ENCODE measurements around the gene NEK11. TPM values are rescaled to one million over a fixed set of nuclear protein-coding genes. Genes with fewer than 3 reads are reported as not detected.

The NEK11 gene, protein sequence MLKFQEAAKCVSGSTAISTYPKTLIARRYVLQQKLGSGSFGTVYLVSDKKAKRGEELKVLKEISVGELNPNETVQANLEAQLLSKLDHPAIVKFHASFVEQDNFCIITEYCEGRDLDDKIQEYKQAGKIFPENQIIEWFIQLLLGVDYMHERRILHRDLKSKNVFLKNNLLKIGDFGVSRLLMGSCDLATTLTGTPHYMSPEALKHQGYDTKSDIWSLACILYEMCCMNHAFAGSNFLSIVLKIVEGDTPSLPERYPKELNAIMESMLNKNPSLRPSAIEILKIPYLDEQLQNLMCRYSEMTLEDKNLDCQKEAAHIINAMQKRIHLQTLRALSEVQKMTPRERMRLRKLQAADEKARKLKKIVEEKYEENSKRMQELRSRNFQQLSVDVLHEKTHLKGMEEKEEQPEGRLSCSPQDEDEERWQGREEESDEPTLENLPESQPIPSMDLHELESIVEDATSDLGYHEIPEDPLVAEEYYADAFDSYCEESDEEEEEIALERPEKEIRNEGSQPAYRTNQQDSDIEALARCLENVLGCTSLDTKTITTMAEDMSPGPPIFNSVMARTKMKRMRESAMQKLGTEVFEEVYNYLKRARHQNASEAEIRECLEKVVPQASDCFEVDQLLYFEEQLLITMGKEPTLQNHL
- 16.9 TPM for total RNA-seq

DNA sequence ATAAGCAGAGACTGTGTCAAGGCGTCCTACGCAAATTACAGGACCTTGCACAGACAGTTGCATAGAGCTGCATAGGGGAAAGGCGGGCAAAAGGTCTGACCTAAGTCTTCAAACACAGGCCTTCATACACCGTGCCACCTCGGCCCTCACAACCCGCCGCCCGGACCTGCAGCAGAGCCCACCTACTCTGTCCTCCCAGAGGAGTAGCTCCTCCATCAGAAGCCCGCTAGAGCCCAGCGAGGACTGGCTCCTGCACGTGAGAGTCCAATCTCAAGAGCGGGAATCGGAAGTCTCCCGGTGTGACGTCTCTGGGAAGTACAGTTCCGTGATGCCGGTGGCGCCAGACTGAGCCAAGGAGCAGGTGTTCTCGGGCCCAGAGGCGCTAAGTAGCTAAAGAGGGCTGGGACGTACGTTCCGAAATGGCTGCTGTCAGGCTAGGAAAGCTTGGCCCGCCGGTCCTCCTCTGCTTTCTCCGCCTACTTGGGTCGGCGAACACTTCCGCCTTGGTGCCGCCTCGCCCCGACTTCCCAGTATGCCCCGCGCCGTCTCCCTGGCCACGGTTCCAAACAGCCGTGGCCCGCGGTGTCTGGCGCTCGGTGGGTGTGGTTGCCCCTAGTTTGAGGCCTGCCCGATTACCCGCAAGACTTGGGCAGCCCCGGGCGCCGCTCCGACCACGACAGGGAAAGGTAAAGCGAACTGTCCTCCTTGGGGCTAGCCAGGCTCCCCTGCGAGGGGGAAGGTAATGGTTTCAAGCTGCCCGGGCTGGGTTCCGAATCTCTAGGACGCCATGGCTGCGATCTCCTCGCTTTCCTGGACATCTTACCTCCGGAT lies at the start of gene NEK11, which contains the start of gene ASTE1:
NEK11 (plus strand) TSS at position 557 of the 831 bp plus-strand sequence. CDS start 2,832 bp downstream, outside the sequence.
ASTE1 (minus strand) TSS at position 505 of the 831 bp plus-strand sequence. CDS start 1,519 bp downstream, outside the sequence.
- DNase-seq (ENCODE audit: low spot score) (peak; percentile 93), ATAC-seq (peak; percentile 100)
- intact Hi-C loops (cut with DNase I), result no loop called here

DNA sequence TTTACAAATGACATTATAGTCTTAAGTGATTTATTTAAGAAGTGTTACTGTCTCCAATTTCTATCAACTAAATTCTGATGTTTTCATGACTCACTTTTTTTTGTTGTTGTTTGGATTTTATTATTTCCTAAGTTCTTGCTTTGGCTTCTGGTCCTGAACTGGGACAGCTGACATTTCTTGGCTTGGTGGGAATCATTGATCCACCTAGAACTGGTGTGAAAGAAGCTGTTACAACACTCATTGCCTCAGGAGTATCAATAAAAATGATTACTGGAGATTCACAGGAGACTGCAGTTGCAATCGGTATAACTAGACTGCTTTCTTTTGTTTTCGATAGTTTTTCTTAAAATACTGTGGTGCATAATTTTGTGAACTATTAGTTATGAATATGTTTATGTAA lies 47.6 kb upstream of the NEK11 start:
- no peak for DNase-seq (ENCODE audit: low spot score)
- ATAC-seq, result no peak
- intact Hi-C loops (cut with DNase I), result no loop called here

DNA sequence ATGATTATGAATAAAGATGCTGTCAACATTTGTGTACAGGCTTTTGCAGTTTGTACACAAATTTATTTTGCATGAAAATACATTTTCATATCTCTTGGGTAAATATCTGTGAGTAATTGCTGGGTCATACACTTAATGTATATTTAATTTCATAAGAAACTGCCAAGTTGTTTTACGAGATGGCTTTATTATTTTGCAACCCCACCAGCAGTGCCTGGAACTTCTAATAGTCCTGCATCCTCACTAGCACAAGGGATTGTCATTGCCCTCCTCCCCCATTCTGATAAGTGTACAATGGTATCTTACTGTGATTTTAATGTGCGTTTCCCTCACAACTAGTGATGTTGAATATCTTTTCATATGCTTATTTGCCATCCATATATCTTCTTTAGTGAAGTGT lies 45.2 kb upstream of the NEK11 start:
- intact Hi-C loops (cut with DNase I), result no loop called here
- ATAC-seq, result no peak
- no peak for DNase-seq (ENCODE audit: low spot score)

DNA sequence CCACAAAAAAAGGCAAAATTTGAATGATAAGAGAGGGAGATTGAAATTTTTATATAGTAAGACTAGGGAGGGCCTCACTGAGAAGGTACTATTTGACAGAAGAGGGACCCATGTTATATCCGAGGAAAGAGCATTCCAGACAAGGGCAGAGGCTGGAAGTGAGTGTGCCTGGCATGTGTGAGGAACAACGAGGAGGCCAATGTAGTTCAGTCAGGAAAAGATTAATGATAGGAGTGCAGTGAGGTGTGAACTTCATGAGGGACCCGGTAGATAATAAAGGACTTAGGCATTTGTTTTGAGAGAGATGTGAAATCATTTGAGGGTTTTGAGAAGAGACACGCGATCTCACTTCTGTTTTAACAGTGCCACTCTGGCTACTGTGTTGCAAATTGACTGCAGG lies 36.4 kb upstream of the NEK11 start:
- no peak for DNase-seq (ENCODE audit: low spot score)
- intact Hi-C loops (cut with DNase I), result no loop called here
- no peak for ATAC-seq

DNA sequence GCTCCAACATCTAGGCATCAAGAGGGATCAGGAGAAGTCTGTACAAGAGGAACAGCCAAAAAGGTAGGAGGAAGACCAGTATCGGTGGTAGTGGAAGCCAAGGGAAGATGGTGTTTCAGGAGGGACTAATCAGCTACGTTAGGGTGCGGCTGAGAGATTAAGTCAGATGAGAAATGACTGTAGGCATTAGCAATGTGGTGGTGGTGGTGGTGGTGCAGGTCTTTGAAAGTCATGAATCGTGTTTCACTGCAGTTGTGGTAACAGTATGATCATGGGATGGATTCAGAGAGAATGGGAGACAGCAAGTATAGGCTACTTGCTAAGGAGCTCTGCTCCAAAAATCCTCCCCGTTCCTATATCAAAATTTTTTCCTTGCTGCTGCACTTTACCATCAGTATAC lies 35.6 kb upstream of the NEK11 start:
- DNase-seq (ENCODE audit: low spot score), result no peak
- no peak for ATAC-seq
- intact Hi-C loops (cut with DNase I), result no loop called here

DNA sequence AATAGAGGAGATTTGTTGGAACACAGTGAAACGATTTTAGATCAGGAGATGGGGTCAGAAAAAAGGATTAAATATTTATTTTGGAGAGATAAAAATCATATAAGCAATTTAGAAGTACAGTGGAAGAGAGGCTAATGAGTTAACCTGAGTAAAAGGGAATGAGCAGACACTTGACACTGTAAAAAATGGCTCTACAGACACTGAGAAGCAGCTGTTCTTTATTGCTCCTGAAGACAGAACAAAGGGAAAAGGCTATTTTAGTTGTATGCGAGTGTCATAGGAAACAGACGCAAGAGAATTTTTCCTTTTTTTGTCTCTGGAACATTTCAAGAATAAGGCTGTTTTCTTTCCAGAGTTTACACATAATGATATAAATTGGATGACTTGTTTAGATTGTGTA lies 34.3 kb upstream of the NEK11 start:
- intact Hi-C loops (cut with DNase I), result no loop called here
- DNase-seq (ENCODE audit: low spot score) (no peak), ATAC-seq (no peak)

DNA sequence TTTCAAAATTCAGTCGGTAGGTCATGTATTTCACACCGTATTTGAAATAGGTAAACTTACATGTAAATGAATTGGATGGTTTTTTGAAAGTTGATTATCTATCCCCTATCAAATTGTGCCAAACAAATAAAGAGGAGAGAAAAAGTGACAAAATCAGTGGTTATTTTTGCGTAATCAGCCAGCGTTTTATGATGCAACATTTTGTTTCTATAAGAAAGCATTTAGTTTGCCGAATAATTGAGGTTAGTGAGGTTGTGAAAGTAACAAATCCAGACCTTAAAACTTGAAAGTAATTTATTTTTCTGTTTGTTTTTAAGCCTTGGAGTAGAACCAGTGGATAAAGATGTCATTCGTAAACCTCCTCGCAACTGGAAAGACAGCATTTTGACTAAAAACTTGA lies 29.4 kb upstream of the NEK11 start:
- ATAC-seq (no peak), DNase-seq (ENCODE audit: low spot score) (no peak)
- intact Hi-C loops (cut with DNase I), result no loop called here

DNA sequence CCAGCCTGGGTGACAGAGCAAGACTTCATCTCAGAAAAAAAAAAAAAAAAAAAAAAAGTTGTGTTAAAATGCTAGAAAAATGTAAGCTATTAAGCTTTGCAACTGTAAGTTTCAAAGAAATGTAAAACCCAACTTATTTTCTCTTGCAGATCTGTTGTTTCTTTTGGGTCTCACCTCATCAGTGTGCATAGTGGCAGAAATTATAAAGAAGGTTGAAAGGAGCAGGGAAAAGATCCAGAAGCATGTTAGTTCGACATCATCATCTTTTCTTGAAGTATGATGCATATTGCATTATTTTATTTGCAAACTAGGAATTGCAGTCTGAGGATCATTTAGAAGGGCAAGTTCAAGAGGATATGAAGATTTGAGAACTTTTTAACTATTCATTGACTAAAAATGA lies 25.6 kb upstream of the NEK11 start:
- intact Hi-C loops (cut with DNase I), result no loop called here
- DNase-seq (ENCODE audit: low spot score) (no peak), ATAC-seq (no peak)

DNA sequence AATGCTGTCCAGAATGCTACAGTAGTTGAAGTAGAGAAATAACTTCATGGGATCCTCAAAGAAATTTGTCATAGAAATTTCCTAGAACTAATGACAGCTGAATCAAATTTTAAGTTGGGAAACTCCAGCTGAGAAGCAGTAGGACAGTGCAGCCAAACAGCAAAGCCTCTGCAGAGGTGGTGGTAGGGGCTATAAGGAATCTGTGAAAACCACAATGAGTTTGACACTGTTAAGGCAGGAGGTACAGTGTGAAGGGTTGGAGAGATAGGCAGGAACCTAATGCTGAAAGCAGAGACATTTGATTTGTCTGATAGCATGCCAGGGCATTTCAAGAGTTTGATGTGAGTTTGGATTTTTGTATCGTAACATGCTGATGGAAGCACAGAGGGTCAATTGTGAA lies 22.1 kb upstream of the NEK11 start:
- ATAC-seq, result no peak

DNA sequence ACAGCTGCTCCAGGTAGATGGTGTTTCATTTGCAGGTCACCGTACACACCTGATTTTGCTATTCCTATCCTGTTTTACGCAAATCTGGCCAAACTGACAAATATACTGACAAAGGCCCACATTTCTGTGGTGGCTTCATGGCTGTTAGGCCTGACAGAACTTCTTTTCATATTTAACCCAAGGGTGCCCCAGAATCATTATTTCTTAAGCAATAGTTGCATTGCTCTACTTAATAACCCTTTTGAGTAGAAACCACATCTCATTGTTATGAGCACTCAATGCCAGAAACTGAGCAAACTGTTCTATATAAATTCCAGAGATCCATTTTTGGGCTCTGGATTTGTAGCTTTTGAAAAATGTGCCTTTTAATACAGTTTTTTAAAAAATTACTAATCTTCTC lies 19.4 kb upstream of the NEK11 start:
- ATAC-seq (no peak), DNase-seq (ENCODE audit: low spot score) (no peak)
- intact Hi-C loops (cut with DNase I), result no loop called here

More for the DNA sequence above, 22.1 kb upstream of the NEK11 start:
- no peak for DNase-seq (ENCODE audit: low spot score)
- intact Hi-C loops (cut with DNase I), result no loop called here

DNA sequence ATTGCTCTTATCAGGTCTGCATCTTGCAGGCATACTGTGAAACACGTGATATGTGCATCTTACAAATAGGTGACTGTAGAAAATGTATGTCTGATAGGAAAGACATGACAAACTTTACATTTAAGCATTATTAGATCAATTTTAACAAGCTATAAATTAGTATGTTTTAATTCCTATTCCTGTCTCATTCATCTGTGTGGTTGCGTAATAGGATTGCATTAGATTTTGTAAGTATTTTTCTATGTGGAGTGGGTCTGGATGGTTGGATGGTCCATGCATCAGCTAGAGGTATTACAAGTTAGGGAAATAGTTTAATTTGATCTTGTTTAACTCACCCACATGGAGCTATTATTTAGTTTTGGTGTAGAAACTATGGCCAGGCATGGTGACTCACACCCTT lies 18.9 kb upstream of the NEK11 start:
- intact Hi-C loops (cut with DNase I), result no loop called here
- DNase-seq (ENCODE audit: low spot score) (no peak), ATAC-seq (no peak)

DNA sequence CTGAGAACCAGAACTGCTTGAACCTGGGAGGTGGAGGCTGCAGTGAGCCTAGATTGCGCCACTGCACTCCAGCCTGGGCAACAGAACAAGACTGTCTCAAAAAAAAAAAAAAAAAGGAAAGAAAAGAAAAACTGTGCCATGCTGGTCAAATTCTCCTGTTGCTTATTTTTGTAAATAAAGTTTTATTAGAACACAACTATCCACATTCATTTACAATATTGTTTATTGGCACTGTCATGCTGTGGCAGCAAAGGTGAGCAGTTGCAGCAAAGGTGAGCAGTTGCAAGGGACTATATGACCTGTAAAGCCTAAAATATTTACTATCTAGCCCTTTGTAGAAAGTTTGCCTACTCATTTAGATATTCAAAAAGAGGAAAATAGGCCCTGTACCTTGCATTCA lies 18.4 kb upstream of the NEK11 start:
- intact Hi-C loops (cut with DNase I), result no loop called here
- DNase-seq (ENCODE audit: low spot score) (no peak), ATAC-seq (no peak)

DNA sequence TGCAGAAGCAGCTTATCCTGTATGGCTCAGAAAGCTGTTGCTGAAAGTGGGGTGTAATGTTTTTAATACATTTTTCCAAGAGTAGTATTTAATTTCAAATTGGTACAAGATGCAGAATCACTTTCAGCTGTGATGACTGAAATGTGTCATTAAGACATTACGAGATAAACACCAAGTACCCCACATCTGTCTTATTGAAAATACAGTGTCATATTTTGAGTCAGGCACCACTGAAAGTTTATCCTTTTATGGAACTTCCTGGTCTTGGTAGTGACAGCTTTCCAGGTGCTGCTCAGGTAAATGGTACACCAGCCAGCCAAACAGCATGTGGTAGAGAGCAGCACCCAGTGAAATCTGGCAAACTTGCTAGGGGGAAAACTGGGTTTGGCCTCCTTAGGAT lies 17.0 kb upstream of the NEK11 start:
- intact Hi-C loops (cut with DNase I), result no loop called here
- DNase-seq (ENCODE audit: low spot score) (no peak), ATAC-seq (no peak)

DNA sequence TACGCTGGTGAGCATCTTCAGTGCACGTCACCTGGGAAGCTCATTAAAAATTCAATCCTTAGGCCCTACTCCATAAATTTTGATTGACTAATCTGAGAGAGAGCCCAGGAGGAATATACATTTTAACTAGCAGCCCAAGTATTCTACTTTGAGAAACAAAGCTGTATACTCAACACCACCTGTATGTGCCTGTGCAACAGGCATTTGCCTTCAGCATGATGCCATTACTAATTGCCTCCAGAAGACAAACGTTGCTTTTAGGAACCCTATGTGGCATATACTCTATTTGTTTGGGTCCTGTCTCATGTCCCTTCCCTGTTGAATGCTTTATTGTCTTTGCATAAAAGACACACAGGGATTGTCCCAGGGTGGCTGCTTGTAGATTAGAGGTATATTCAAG lies 7.7 kb upstream of the NEK11 start:
- intact Hi-C loops (cut with DNase I), result no loop called here
- DNase-seq (ENCODE audit: low spot score) (no peak), ATAC-seq (no peak)

DNA sequence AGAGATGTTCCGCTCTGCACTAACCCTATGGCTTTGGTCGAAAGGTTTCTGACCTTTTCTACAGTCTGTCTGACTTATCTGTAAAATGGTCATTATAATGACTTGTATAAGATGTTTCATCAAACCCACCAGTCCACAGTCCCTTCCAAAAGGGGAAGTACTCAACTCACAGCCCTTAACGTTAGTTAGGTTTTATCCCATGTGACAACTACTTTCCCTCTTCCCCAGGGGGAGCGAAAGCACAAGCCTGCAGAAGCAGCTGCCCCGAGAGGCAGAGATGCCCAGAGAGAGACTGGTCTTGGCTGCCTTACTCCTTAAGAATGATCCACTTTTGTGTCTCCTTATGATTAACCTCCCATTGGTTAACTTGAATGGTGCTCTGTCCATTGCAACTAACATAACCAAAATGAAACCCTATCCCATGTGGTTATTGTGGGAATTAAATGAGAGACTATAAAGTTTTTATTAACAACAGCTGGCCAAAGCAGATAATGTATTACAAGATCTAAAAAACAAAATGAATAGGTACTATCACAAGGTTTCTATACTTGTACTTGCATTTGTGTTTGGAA lies 6.5 kb upstream of the NEK11 start:
- ATAC-seq, result peak; percentile 32
- DNase-seq (ENCODE audit: low spot score), result no peak
- intact Hi-C loops (cut with DNase I), result no loop called here

DNA sequence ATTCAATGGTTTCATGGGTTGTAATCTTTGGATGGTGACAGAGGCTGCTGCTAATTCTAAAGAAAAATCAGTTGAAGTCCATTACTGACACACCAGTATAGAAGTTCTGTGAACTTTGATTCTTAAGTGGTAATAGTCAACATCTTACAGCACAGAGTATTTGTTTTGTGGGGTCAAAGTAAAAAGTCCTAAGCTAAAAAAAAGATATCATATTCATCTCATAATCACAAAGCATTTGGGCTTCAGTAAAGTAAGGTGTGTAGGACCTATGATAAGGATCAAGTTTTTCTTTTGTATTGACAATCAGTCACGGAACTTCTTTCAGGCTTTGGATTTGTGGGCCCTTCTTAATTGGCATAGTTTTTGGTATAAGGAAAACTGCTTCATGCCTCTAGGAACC lies 1.1 kb upstream of the NEK11 start:
- intact Hi-C loops (cut with DNase I), result no loop called here
- DNase-seq (ENCODE audit: low spot score) (no peak), ATAC-seq (no peak)

DNA sequence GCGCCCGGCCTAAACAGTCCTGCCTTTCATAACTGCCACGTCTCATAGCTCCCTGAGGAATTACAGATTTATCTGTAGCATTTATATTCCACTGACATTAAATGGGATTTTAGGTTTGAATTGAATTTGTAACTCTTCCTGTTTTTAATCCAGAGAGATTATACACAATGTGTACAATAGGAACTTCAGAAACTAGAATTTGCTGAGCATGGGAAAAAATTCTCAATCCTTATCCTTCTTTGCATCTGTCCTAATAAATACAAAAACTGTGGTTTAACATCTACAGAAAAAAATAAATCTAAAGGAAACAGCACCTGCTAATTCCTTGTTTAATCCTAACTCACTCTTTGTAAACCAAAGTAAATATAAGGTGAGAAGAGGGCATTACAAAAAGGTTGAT lies 2.2 kb downstream of the NEK11 start:
- ATAC-seq (no peak), DNase-seq (ENCODE audit: low spot score) (no peak)
- intact Hi-C loops (cut with DNase I), result no loop called here

DNA sequence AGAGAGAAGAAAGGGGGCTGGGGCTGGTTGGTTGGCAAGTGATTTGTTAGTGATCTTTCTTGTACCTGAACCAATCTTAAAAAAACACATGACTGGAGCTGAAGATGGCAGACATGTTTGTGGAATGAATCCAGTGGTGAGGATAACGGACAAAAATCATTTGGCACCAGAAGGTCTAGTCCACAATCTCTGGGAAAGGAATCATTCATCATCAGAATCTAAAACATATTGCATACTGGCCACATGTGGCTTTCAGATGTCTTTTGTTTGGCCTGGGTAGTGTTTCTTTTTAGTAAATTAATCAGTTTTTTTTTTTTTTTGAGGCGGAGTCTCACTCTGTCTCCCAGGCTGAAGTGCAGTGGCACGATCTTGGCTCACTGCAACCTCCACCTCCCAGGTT lies 5.0 kb downstream of the NEK11 start:
- no peak for DNase-seq (ENCODE audit: low spot score)
- intact Hi-C loops (cut with DNase I), result no loop called here
- ATAC-seq, result no peak

DNA sequence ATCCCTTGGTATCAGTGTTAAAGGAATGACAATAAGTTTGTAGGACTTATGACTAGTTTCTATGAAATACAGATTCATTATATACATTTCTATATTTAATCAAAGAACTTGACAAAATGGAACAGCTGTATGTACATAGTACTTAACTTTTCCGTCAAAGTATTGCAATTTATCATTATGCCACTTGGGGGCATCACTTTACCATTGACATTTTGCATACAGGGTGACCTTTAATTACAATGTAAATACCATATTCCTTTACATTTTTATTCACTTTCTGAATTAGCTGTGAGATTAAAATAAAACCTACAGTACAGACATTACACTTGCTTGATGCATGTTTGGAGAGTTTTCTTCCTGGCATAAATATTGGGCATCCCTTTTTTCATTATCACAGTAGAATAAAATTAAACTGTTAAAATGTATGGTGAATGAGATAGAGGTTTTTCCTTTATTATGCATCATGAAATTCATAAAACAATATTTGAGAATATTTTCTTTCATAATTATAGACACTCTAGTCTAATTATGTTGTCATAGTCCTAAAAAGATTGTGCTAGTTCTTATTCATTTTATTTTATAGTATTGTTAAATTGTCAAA lies 6.9 kb downstream of the NEK11 start:
- intact Hi-C loops (cut with DNase I), result no loop called here
- ATAC-seq (no peak), DNase-seq (ENCODE audit: low spot score) (no peak)

All from sciatic nerve (tissue), 2 donors.